ENCODE measurements around the gene GBGT1.
A peak's percentile ranks its signal among the peaks of the same experiment; 100 is the strongest.

Gene GBGT1

GRCh38 chr9:133111808-133112662 lies 51.7 kb downstream of the GBGT1 start:
- peaks cover 44% of the 10 kb centered on the region for H3K4me1 Mint-ChIP-seq
- H3K36me3 Mint-ChIP-seq, result peaks cover 26% of the 10 kb centered on the region
- DNase-seq, result no peak
- H3K9me3 Mint-ChIP-seq, result no peaks in the 10 kb centered on the region
- no peak overlapping the region for H3K27ac Mint-ChIP-seq
- no peaks in the 10 kb centered on the region for H3K27me3 Mint-ChIP-seq
- CTCF ChIA-PET, result interaction anchor here (0.6 to 23.0 kb wide), 4 partner anchors 9 to 556 kb away, joined by 3 to 357 read pairs (median 14); no protein-coding TSS in a partner anchor
- H3K4me3 Mint-ChIP-seq, result no peak overlapping the region

GRCh38 chr9:133109931-133110650 lies 53.6 kb downstream of the GBGT1 start:
- peak overlapping the region; percentile 42 for H3K27ac Mint-ChIP-seq
- peaks cover 30% of the 10 kb centered on the region for H3K36me3 Mint-ChIP-seq
- peaks cover 35% of the 10 kb centered on the region for H3K4me1 Mint-ChIP-seq
- no peaks in the 10 kb centered on the region for H3K27me3 Mint-ChIP-seq
- H3K4me3 Mint-ChIP-seq, result no peak overlapping the region
- H3K9me3 Mint-ChIP-seq, result no peaks in the 10 kb centered on the region
- CTCF ChIA-PET, result interaction anchor here (1.0 to 23.0 kb wide), 4 partner anchors 8 to 62 kb away, joined by 3 to 357 read pairs (median 4); no protein-coding TSS in a partner anchor
- no peak for DNase-seq

DNA sequence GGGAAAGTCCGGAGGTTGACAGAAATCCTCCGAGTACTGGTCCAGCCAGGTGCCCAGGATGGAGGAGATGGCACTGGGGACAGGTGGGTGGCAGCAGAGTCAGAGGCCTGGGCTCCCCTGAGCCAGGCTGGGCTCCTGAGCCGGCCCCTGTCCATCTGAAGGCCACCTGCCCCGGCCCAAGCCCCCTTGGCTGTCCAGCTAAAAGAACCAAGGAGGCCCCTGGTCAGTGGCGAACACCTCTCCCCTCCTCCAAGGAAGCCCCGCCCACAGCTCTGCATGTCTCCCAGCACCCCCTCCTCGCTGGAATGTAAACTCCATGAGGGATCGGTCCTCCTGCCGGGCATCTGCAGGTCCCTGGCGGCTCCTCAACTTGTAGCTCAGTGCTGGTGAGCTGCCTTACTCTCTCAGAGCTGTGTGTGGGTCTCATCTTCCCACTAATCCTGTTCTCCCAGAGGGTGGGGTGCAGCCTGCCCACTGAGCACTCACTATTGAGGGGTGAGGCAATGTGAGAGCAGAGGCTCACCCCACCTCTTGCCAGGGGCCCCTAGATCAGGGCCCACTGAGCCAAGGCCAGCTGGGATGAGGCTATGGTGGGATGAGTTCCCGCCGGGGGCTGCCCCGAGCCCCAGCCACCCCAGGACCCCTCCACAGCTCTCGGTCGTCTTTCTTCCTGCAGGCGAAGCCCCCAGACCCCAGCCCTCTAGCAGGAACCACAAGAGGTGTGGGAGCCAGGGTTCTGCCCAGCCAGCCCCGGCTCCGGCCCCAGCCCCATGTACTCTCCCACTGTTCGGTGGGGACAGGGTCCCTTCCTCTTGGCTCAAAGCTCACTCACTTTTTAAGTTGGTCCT lies 54.7 kb downstream of the GBGT1 start:
- DNase-seq, result no peak
- peak overlapping the region; percentile 19 for H3K27ac Mint-ChIP-seq
- peaks cover 24% of the 10 kb centered on the region for H3K4me1 Mint-ChIP-seq
- H3K27me3 Mint-ChIP-seq, result no peaks in the 10 kb centered on the region
- peaks cover 34% of the 10 kb centered on the region for H3K36me3 Mint-ChIP-seq
- H3K4me3 Mint-ChIP-seq, result no peak overlapping the region
- CTCF ChIA-PET, result interaction anchor here (1.1 to 23.0 kb wide), 2 partner anchors 9 to 38 kb away, joined by 4 to 357 read pairs; no protein-coding TSS in a partner anchor
- H3K9me3 Mint-ChIP-seq, result no peaks in the 10 kb centered on the region

- CTCF ChIA-PET, result interaction anchor here (0.9 to 23.0 kb wide), 6 partner anchors 10 to 83 kb away, joined by 3 to 357 read pairs (median 4); no protein-coding TSS in a partner anchor
- H3K36me3 Mint-ChIP-seq, result peaks cover 34% of the 10 kb centered on the region
Observed at GRCh38 chr9:133107961-133108793, 55.5 kb downstream of the GBGT1 start.

DNA sequence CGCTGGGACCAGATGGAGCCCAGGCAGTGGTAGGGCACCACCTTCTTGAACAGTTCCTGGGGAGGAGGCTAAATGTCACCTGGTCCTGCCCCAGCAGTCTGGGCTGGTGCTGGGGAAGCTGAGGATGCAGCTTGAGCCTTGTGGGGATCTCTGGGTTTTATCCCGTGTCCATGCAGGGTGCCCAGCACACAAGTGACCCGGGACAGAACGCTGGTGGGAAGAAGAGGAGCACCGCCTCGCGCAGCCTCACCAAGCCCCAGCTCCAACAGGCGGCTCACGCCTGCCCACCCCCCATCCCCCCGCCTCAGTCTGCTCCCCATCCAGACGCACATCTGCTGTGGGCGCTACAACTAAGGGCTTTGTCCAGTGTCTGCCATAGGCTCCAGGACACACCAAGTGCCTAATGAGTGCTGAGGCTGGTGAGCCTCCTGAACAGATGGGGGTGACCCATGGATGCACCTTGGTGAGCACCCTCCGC lies 56.4 kb downstream of the GBGT1 start:
- Mint-ChIP-seq H3K4me1 (peaks cover 7% of the 10 kb centered on the region), H3K27ac (no peak overlapping the region), H3K4me3 (no peak overlapping the region), H3K9me3 (no peaks in the 10 kb centered on the region), H3K36me3 (peaks cover 37% of the 10 kb centered on the region), H3K27me3 (no peaks in the 10 kb centered on the region)
- no peak for DNase-seq
- CTCF ChIA-PET, result interaction anchor here (0.9 to 23.0 kb wide), 7 partner anchors 11 to 82 kb away, joined by 3 to 357 read pairs (median 4); no protein-coding TSS in a partner anchor

More at GRCh38 chr9:133107961-133108793, 55.5 kb downstream of the GBGT1 start:
- no peak overlapping the region for H3K4me3 Mint-ChIP-seq
- no peaks in the 10 kb centered on the region for H3K9me3 Mint-ChIP-seq
- no peak overlapping the region for H3K27ac Mint-ChIP-seq
- H3K4me1 Mint-ChIP-seq, result peaks cover 15% of the 10 kb centered on the region
- no peaks in the 10 kb centered on the region for H3K27me3 Mint-ChIP-seq
- DNase-seq, result peak; percentile 10

DNA sequence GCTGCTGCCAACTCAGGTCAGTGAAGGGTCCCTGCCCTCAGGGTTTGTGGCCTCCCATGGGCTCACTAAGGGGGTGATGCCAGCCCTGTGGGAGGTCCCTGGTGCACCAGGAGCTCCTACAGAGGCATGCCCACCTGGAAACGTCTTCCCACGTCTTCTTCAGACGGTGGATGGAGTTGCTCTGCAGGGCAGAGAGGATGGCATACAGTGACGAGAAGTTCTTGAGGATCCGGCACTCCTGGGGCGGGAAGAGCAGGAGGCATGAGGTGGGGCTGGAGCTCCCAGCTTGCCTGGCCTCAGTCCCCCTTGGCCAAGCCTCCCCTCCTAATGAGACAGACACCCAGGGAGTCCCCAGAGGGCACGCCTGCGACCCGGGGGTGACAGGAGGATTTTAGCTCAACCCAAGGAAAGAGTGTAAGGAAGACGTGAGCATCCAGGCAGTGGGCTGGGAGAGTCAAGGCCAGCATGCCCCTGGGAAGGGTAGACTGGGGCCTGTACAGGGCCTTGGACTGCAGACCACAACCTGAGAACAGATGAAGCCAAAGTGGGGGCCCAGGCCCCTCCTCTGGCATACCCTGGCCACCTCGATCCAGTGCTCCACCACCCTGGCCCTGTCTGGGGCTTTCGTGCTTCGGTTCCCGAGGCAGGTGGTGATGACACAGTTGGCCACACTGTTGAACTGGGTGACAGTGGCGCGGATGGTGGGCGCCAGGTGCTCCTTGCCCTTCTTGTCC lies 57.0 kb downstream of the GBGT1 start:
- CTCF ChIA-PET, result interaction anchor here (1.1 to 23.0 kb wide), 4 partner anchors 25 to 58 kb away, joined by 3 to 357 read pairs (median 6); no protein-coding TSS in a partner anchor
- no peak overlapping the region for H3K27ac Mint-ChIP-seq
- peak; percentile 12 for DNase-seq
- no peaks in the 10 kb centered on the region for H3K9me3 Mint-ChIP-seq
- H3K27me3 Mint-ChIP-seq, result no peaks in the 10 kb centered on the region
- peaks cover 40% of the 10 kb centered on the region for H3K36me3 Mint-ChIP-seq
- H3K4me3 Mint-ChIP-seq, result no peak overlapping the region
- peaks cover 4% of the 10 kb centered on the region for H3K4me1 Mint-ChIP-seq

DNA sequence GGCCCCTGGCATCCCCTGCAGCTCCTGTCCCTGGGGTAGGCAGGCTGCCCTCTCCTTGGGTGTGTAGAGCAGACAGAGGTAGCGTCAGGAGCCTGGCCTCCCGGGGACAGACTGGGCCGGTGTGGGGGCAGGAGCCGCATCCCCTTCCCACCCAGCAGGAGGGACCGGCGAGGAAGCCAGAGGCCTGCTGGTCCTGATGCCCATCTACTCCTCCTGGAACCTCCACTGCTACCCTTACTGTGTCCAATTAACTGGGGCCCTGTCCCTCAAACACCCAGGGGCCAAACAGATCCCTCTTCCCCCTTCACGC lies 58.3 kb downstream of the GBGT1 start:
- Mint-ChIP-seq H3K4me3 (no peak overlapping the region), H3K4me1 (peaks cover 4% of the 10 kb centered on the region), H3K9me3 (no peaks in the 10 kb centered on the region), H3K27ac (no peak overlapping the region), H3K27me3 (no peaks in the 10 kb centered on the region), H3K36me3 (peaks cover 50% of the 10 kb centered on the region)
- DNase-seq, result peak; percentile 9
- CTCF ChIA-PET, result interaction anchor here (1.8 to 23.0 kb wide), 3 partner anchors 9 to 41 kb away, joined by 7 to 357 read pairs (median 24); no protein-coding TSS in a partner anchor

GRCh38 chr9:133104718-133105460 lies 58.8 kb downstream of the GBGT1 start:
- CTCF ChIA-PET, result interaction anchor here (4.4 to 23.0 kb wide), 2 partner anchors 10 to 42 kb away, joined by 24 to 357 read pairs; no protein-coding TSS in a partner anchor
- no peaks in the 10 kb centered on the region for H3K27me3 Mint-ChIP-seq
- no peaks in the 10 kb centered on the region for H3K9me3 Mint-ChIP-seq
- H3K27ac Mint-ChIP-seq, result peak overlapping the region; percentile 33
- DNase-seq, result peak; percentile 3
- H3K36me3 Mint-ChIP-seq, result peaks cover 48% of the 10 kb centered on the region
- peaks cover 4% of the 10 kb centered on the region for H3K4me1 Mint-ChIP-seq
- H3K4me3 Mint-ChIP-seq, result no peak overlapping the region

GRCh38 chr9:133103987-133104505 lies 59.7 kb downstream of the GBGT1 start:
- Mint-ChIP-seq H3K4me3 (no peak overlapping the region), H3K9me3 (no peaks in the 10 kb centered on the region), H3K36me3 (peaks cover 46% of the 10 kb centered on the region), H3K27me3 (no peaks in the 10 kb centered on the region), H3K4me1 (peaks cover 4% of the 10 kb centered on the region), H3K27ac (no peak overlapping the region)
- no peak for DNase-seq
- CTCF ChIA-PET, result interaction anchor here (1.4 to 23.0 kb wide), 5 partner anchors 9 to 43 kb away, joined by 3 to 357 read pairs (median 5); no protein-coding TSS in a partner anchor

- Mint-ChIP-seq H3K36me3 (peaks cover 48% of the 10 kb centered on the region), H3K27ac (peak overlapping the region; percentile 54), H3K4me3 (no peak overlapping the region), H3K27me3 (no peaks in the 10 kb centered on the region), H3K4me1 (peaks cover 4% of the 10 kb centered on the region), H3K9me3 (no peaks in the 10 kb centered on the region)
- peak; percentile 67 for DNase-seq
- CTCF ChIA-PET, result interaction anchor here (1.0 to 23.0 kb wide), 10 partner anchors 9 to 83 kb away, joined by 3 to 357 read pairs (median 4); no protein-coding TSS in a partner anchor
Observed at GRCh38 chr9:133103183-133103986, 60.3 kb downstream of the GBGT1 start.

All from activated naive CD4-positive, alpha-beta T cell treated with anti-CD3 and anti-CD28 coated beads, Interleukin-2, amount 10 ng/mL, durations not matched to agents 7 days and 5 days (primary cell).